Astrocyte of the spinal cord (primary cell): ENCODE data around the gene CASP10.

Experiments
- DNase-seq: peaks from one replicate; pipeline ENCODE4 v3.0.0; 2011; ENCODE audit warnings: low read depth, low spot score
- H3K4me3 ChIP-seq: 2 replicates; pipeline ENCODE4 v1.5.1; 2011; ENCODE audit warnings: low read depth, mild to moderate bottlenecking, low read length, moderate library complexity
- CTCF ChIP-seq: IDR thresholded peaks from 2 replicates; pipeline ENCODE4 v1.5.1; 2012; ENCODE audit warnings: low read depth, mild to moderate bottlenecking, low read length, inconsistent platforms
- in situ Hi-C: cut with HindIII; loops from 2 replicates; pipeline ENCODE4 v1.10.0; 2017; ENCODE audit warnings: low sequenced_read_pairs

Gene CASP10

GRCh38 chr2:201220102-201220570 is 37.2 kb downstream of the CASP10 start:
- TF ChIP-seq CTCF, result no peak
- in situ Hi-C loops, result no loop called here
- DNase-seq, result no peak
- no peak overlapping the region for H3K4me3 ChIP-seq

GRCh38 chr2:201223089-201224073 is 40.4 kb downstream of the CASP10 start:
- in situ Hi-C loops, result no loop called here
- H3K4me3 ChIP-seq, result no peak overlapping the region
- no peak for DNase-seq
- no peak for TF ChIP-seq CTCF

- no peak overlapping the region for H3K4me3 ChIP-seq
- in situ Hi-C loops, result no loop called here
- no peak for DNase-seq
- TF ChIP-seq CTCF, result no peak
Observed at GRCh38 chr2:201228271-201228911, 45.5 kb downstream of the CASP10 start.

- in situ Hi-C loops, result no loop called here
- no peak for TF ChIP-seq CTCF
- DNase-seq, result no peak
- no peak overlapping the region for H3K4me3 ChIP-seq
Observed at GRCh38 chr2:201228912-201229290, 46.0 kb downstream of the CASP10 start.

GRCh38 chr2:201231781-201232466 is 49.0 kb downstream of the CASP10 start:
- in situ Hi-C loops, result no loop called here
- peak; percentile 89 for TF ChIP-seq CTCF
- peak; percentile 86 for DNase-seq
- H3K4me3 ChIP-seq, result no peak overlapping the region

- no peak overlapping the region for H3K4me3 ChIP-seq
- DNase-seq, result no peak
- TF ChIP-seq CTCF, result no peak
- in situ Hi-C loops, result no loop called here
Observed at GRCh38 chr2:201232467-201232815, 49.5 kb downstream of the CASP10 start.
